Measurements from ENCODE around the gene LSM2.
A peak's percentile ranks its signal among the peaks of the same experiment; 100 is the strongest.
"Not testable (repeated sequence)": the region's sequence is repeated elsewhere in the genome, so short reads cannot be mapped to it uniquely, and the experiment has no call there.

Gene LSM2

GRCh38 chr6:31829633-31830283 lies 23.0 kb upstream of the LSM2 start:
- peak; percentile 71 for DNase-seq

GRCh38 chr6:31827286-31828079 lies 20.7 kb upstream of the LSM2 start, which contains the start of gene HSPA1B:
TSS of gene HSPA1B (plus strand) at chr6:31827738. CDS start at chr6:31827951, 213 bp downstream.
- peak; percentile 94 for DNase-seq

- DNase-seq: peak; percentile 92
Observed at GRCh38 chr6:31826793-31827285, 20.1 kb upstream of the LSM2 start.

GRCh38 chr6:31825553-31825952 lies 18.8 kb upstream of the LSM2 start:
- DNase-seq: no peak

GRCh38 chr6:31823592-31824196 lies 16.9 kb upstream of the LSM2 start:
- DNase-seq: not testable (repeated sequence)

GRCh38 chr6:31822036-31822821 lies 15.5 kb upstream of the LSM2 start:
- DNase-seq: peak; percentile 83

- DNase-seq: peak; percentile 86
Observed at GRCh38 chr6:31821301-31822035, 14.7 kb upstream of the LSM2 start.

- DNase-seq: not testable (repeated sequence)
Observed at GRCh38 chr6:31820399-31820798, 13.6 kb upstream of the LSM2 start.

- DNase-seq: no peak
Observed at GRCh38 chr6:31819871-31820299, 13.1 kb upstream of the LSM2 start.

- DNase-seq: not testable (repeated sequence)
Observed at GRCh38 chr6:31817929-31818511, 11.3 kb upstream of the LSM2 start.

GRCh38 chr6:31817133-31817928 lies 10.6 kb upstream of the LSM2 start:
- not testable (repeated sequence) for DNase-seq

- DNase-seq: peak; percentile 93
Observed at GRCh38 chr6:31815025-31815838, 8.5 kb upstream of the LSM2 start, which contains the start of the genes HSPA1A and HSPA1L. TSS of gene HSPA1A (plus strand) at chr6:31815543. CDS start at chr6:31815757, 214 bp downstream. TSS of gene HSPA1L (minus strand) at chr6:31815283. CDS start at chr6:31811972, 3,311 bp downstream.

GRCh38 chr6:31814677-31815024 lies 7.9 kb upstream of the LSM2 start:
- DNase-seq: peak; percentile 79

GRCh38 chr6:31813465-31813849 lies 6.7 kb upstream of the LSM2 start:
- no peak for DNase-seq

- DNase-seq: no peak
Observed at GRCh38 chr6:31811645-31812044, 4.9 kb upstream of the LSM2 start.

GRCh38 chr6:31808599-31808998 lies 1.8 kb upstream of the LSM2 start:
- not testable (repeated sequence) for DNase-seq

- DNase-seq: no peak
Observed at GRCh38 chr6:31805939-31806469, 762 bp downstream of the LSM2 start.

- not testable (repeated sequence) for DNase-seq
Observed at GRCh38 chr6:31801031-31801927, 5.5 kb downstream of the LSM2 start.
